G401.6 (cell line): ENCODE results near the gene TRIM59.
"Not testable (repeated sequence)": the region's sequence is repeated elsewhere in the genome, so short reads cannot be mapped to it uniquely, and the experiment has no call there.

ENCODE experiments used
- FAIRE-seq: peaks from 2 replicates; lab custom pipeline; 2012; peaks lifted over from hg19 to GRCh38; lab: Jason Lieb, UNC

Gene TRIM59

GRCh38 chr3:160455846-160456245, 6.3 kb upstream of the TRIM59 start:
- no peak for FAIRE-seq

GRCh38 chr3:160454995-160455394, 5.4 kb upstream of the TRIM59 start:
- no peak for FAIRE-seq

- FAIRE-seq = not testable (repeated sequence)
Measured at GRCh38 chr3:160452251-160452650, 2.7 kb upstream of the TRIM59 start.

- FAIRE-seq = no peak
Measured at GRCh38 chr3:160451602-160452001, 2.0 kb upstream of the TRIM59 start.

GRCh38 chr3:160450846-160451245, 1.3 kb upstream of the TRIM59 start:
- no peak for FAIRE-seq

GRCh38 chr3:160448845-160449635, 546 bp downstream of the TRIM59 start:
- no peak for FAIRE-seq

GRCh38 chr3:160447544-160447943, 2.0 kb downstream of the TRIM59 start:
- FAIRE-seq = no peak

GRCh38 chr3:160446522-160447056, 3.0 kb downstream of the TRIM59 start:
- no peak for FAIRE-seq

- FAIRE-seq = no peak
Measured at GRCh38 chr3:160445854-160446253, 3.7 kb downstream of the TRIM59 start.

- FAIRE-seq = no peak
Measured at GRCh38 chr3:160444411-160444810, 5.2 kb downstream of the TRIM59 start.

GRCh38 chr3:160440687-160441086, 8.9 kb downstream of the TRIM59 start:
- FAIRE-seq = no peak

- FAIRE-seq = no peak
Measured at GRCh38 chr3:160437083-160437455, 12.5 kb downstream of the TRIM59 start.

GRCh38 chr3:160435747-160436146, 13.8 kb downstream of the TRIM59 start:
- no peak for FAIRE-seq

GRCh38 chr3:160435095-160435494, 14.5 kb downstream of the TRIM59 start:
- no peak for FAIRE-seq

- no peak for FAIRE-seq
Measured at GRCh38 chr3:160434071-160434470, 15.5 kb downstream of the TRIM59 start.

GRCh38 chr3:160427832-160428424, 21.7 kb downstream of the TRIM59 start:
- FAIRE-seq = no peak

GRCh38 chr3:160417311-160417710, 32.3 kb downstream of the TRIM59 start:
- FAIRE-seq = no peak

GRCh38 chr3:160413613-160414248, 35.9 kb downstream of the TRIM59 start:
- FAIRE-seq = peak; percentile 97

GRCh38 chr3:160412477-160412876, 37.1 kb downstream of the TRIM59 start:
- FAIRE-seq = no peak

GRCh38 chr3:160409812-160410610, 39.6 kb downstream of the TRIM59 start:
- FAIRE-seq = peak; percentile 39

- no peak for FAIRE-seq
Measured at GRCh38 chr3:160403796-160404470, 45.7 kb downstream of the TRIM59 start.

GRCh38 chr3:160403028-160403545, 46.5 kb downstream of the TRIM59 start:
- no peak for FAIRE-seq
